Measurements from ENCODE around the gene SPATS2. TPM values are rescaled to one million over a fixed set of nuclear protein-coding genes. Genes with fewer than 3 reads are reported as not detected.

Gene SPATS2
- total and polyA plus RNA-seq, 2 donors (not counting 1 experiment from before 2014, with no cell fraction given), result 11.3 to 21.5 TPM

GRCh38 chr12:49487605-49488004 lies 120.3 kb downstream of the SPATS2 start:
- Histone ChIP-seq H3K79me2 (ENCODE audit: control insufficient read depth, insufficient read depth, low read length) (no peaks in the 10 kb centered on the region), H4K20me1 (ENCODE audit: control insufficient read depth, insufficient read depth, low read length, poor library complexity, severe bottlenecking) (no peaks in the 10 kb centered on the region), H3K27ac (ENCODE audit: low read length in 2 of 2) (no peak overlapping the region), H3K4me1 (ENCODE audit: control insufficient read depth in 2 of 2, insufficient read depth in 2 of 2, low read length in 2 of 2) (no peaks in the 10 kb centered on the region), H3K9ac (ENCODE audit: low read length) (no peak overlapping the region), H3K36me3 (replicated peaks in 1 of 2; ENCODE audit: control extremely low read depth in 1 of 2, control insufficient read depth in 1 of 2, extremely low read depth in 1 of 2, insufficient read depth in 2 of 2, low read length in 1 of 2) (peaks cover 0 to 7% of the 10 kb centered on the region in 2 experiments), H3K27me3 (replicated peaks in 1 of 4; ENCODE audit: control extremely low read depth in 1 of 4, control insufficient read depth in 3 of 4, insufficient read depth in 4 of 4, low read length in 3 of 4) (no peaks in the 10 kb centered on the region), H2AFZ (ENCODE audit: insufficient read depth, low read depth, low read length, poor library complexity, severe bottlenecking) (no peak overlapping the region), H3K9me3 (ENCODE audit: control extremely low read depth in 1 of 3, control insufficient read depth in 2 of 3, insufficient read depth in 1 of 3, low read length in 2 of 3) (no peaks in the 10 kb centered on the region), H3K4me2 (replicated peaks; ENCODE audit: low read depth, low read length, poor library complexity, severe bottlenecking) (no peak overlapping the region), H3K4me3 (ENCODE audit: control extremely low read depth in 1 of 5, extremely low read depth in 1 of 5, insufficient read depth in 1 of 5, low read depth in 2 of 5, low read length in 4 of 5) (no peak overlapping the region)
- DNase-seq, result no peak
- no peaks in the 10 kb centered on the region for H3K4me1 Mint-ChIP-seq
- intact Hi-C loops (cut with micrococcal nuclease), result no loop called here
- ChIA-PET POLR2A (no interaction called here), CTCF (interaction anchor here (1.2 to 1.4 kb wide), 2 partner anchors 24 to 129 kb away, joined by 3 to 7 read pairs; no protein-coding TSS in a partner anchor)
- no peak for TF ChIP-seq EZH2 (IDR thresholded peaks at IDR 0.05; ENCODE audit: borderline replicate concordance, insufficient read depth, low read depth, low read length, poor library complexity, severe bottlenecking)
- TF ChIP-seq, protein P1, sequence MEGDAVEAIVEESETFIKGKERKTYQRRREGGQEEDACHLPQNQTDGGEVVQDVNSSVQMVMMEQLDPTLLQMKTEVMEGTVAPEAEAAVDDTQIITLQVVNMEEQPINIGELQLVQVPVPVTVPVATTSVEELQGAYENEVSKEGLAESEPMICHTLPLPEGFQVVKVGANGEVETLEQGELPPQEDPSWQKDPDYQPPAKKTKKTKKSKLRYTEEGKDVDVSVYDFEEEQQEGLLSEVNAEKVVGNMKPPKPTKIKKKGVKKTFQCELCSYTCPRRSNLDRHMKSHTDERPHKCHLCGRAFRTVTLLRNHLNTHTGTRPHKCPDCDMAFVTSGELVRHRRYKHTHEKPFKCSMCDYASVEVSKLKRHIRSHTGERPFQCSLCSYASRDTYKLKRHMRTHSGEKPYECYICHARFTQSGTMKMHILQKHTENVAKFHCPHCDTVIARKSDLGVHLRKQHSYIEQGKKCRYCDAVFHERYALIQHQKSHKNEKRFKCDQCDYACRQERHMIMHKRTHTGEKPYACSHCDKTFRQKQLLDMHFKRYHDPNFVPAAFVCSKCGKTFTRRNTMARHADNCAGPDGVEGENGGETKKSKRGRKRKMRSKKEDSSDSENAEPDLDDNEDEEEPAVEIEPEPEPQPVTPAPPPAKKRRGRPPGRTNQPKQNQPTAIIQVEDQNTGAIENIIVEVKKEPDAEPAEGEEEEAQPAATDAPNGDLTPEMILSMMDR (IDR thresholded peaks at IDR 0.05), result no peak
- H3K9me3 Mint-ChIP-seq (ENCODE audit: insufficient read depth), result no peaks in the 10 kb centered on the region
- 100% methylated on average over 1 of the region's 2 CpGs for WGBS (ENCODE audit: insufficient coverage)
- no peak for ATAC-seq (ENCODE audit: low read depth)
- no peaks in the 10 kb centered on the region for H3K27me3 Mint-ChIP-seq
- H3K27ac Mint-ChIP-seq, result no peak overlapping the region
- no peak overlapping the region for H3K4me3 Mint-ChIP-seq

- ChIA-PET POLR2A (no interaction called here), CTCF (interaction anchor here (1.7 kb wide), 1 partner anchor 132 kb away, joined by 12 read pairs; no protein-coding TSS in a partner anchor)
- Histone ChIP-seq H3K4me3 (ENCODE audit: control extremely low read depth in 1 of 5, extremely low read depth in 1 of 5, insufficient read depth in 1 of 5, low read depth in 2 of 5, low read length in 4 of 5) (no peak overlapping the region), H3K27me3 (replicated peaks in 1 of 4; ENCODE audit: control extremely low read depth in 1 of 4, control insufficient read depth in 3 of 4, insufficient read depth in 4 of 4, low read length in 3 of 4) (no peaks in the 10 kb centered on the region), H3K27ac (ENCODE audit: low read length in 2 of 2) (no peak overlapping the region), H3K9ac (ENCODE audit: low read length) (no peak overlapping the region), H3K79me2 (ENCODE audit: control insufficient read depth, insufficient read depth, low read length) (no peaks in the 10 kb centered on the region), H3K4me2 (replicated peaks; ENCODE audit: low read depth, low read length, poor library complexity, severe bottlenecking) (no peak overlapping the region), H4K20me1 (ENCODE audit: control insufficient read depth, insufficient read depth, low read length, poor library complexity, severe bottlenecking) (no peaks in the 10 kb centered on the region), H2AFZ (ENCODE audit: insufficient read depth, low read depth, low read length, poor library complexity, severe bottlenecking) (no peak overlapping the region), H3K4me1 (ENCODE audit: control insufficient read depth in 2 of 2, insufficient read depth in 2 of 2, low read length in 2 of 2) (no peaks in the 10 kb centered on the region), H3K36me3 (replicated peaks in 1 of 2; ENCODE audit: control extremely low read depth in 1 of 2, control insufficient read depth in 1 of 2, extremely low read depth in 1 of 2, insufficient read depth in 2 of 2, low read length in 1 of 2) (peaks cover 0 to 7% of the 10 kb centered on the region in 2 experiments), H3K9me3 (ENCODE audit: control extremely low read depth in 1 of 3, control insufficient read depth in 2 of 3, insufficient read depth in 1 of 3, low read length in 2 of 3) (no peaks in the 10 kb centered on the region)
- Mint-ChIP-seq H3K27me3 (no peaks in the 10 kb centered on the region), H3K4me3 (no peak overlapping the region), H3K9me3 (ENCODE audit: insufficient read depth) (no peaks in the 10 kb centered on the region), H3K4me1 (no peaks in the 10 kb centered on the region), H3K27ac (no peak overlapping the region)
- no peak for DNase-seq
- TF ChIP-seq, protein P1 (IDR thresholded peaks at IDR 0.05), result no peak
- TF ChIP-seq EZH2 (IDR thresholded peaks at IDR 0.05; ENCODE audit: borderline replicate concordance, insufficient read depth, low read depth, low read length, poor library complexity, severe bottlenecking), result no peak
- intact Hi-C loops (cut with micrococcal nuclease), result no loop called here
- no peak for ATAC-seq (ENCODE audit: low read depth)
- no CpG with 5 or more reads among the region's 3 CpGs for WGBS (ENCODE audit: insufficient coverage)
Measured at GRCh38 chr12:49489154-49489553, 121.9 kb downstream of the SPATS2 start.
